ENCODE measurements around the gene UNC79.

DNA sequence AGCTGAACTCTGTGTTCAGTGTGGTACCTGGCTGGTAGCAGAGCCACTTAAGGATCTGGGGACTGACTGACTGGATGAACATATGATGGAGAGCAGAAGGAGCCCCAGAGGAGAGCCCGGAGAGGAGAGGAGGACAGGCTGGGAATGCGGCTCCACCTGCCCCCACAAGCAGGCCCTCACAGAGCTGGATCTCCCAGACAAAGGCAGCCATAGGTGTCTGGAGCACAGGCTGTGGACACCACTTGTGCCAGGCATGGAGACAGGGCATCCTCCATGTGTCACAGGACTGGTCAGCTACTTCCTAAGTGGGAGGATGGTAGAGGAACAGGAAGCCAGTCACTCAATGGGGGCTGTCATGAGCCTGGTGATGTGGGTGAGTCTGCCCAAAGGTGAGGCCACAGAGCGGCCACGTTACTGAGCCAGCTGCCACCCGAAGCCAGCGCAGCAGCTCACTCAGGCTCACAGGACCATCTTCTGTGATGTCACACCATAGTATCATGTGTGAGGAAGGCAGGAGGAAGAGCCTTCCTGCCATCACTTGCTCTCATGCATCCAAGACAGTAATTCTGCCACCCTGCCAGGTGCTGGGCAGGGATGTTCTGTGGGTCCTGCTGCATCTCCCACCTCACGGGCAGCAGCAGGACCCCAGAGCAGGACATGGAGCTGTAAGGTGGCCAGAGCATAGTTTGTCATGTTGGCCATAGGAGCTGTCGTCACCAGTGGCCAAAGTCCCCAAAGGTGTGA, 285.4 kb downstream of the UNC79 start:
- TF ChIP-seq, protein P1, sequence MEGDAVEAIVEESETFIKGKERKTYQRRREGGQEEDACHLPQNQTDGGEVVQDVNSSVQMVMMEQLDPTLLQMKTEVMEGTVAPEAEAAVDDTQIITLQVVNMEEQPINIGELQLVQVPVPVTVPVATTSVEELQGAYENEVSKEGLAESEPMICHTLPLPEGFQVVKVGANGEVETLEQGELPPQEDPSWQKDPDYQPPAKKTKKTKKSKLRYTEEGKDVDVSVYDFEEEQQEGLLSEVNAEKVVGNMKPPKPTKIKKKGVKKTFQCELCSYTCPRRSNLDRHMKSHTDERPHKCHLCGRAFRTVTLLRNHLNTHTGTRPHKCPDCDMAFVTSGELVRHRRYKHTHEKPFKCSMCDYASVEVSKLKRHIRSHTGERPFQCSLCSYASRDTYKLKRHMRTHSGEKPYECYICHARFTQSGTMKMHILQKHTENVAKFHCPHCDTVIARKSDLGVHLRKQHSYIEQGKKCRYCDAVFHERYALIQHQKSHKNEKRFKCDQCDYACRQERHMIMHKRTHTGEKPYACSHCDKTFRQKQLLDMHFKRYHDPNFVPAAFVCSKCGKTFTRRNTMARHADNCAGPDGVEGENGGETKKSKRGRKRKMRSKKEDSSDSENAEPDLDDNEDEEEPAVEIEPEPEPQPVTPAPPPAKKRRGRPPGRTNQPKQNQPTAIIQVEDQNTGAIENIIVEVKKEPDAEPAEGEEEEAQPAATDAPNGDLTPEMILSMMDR (conservative IDR thresholded peaks at IDR 0.05): no peak
- no peak for TF ChIP-seq EZH2 (IDR thresholded peaks at IDR 0.05; ENCODE audit: low read depth)

All from PC-9 (cell line).